Thymus (tissue), 11 donors: ENCODE data around the gene GTF2E1. TPM values are rescaled to one million over a fixed set of nuclear protein-coding genes. Genes with fewer than 3 reads are reported as not detected.

ENCODE experiments used
- DNase-seq, 9 donors: peaks; one replicate each; pipeline ENCODE4 v3.0.0-alpha.2; 2013; ENCODE audit warnings: low spot score in 9 of 9, low read depth in 6 of 9, missing footprints in 1 of 9
- H3K27ac ChIP-seq, 2 donors: one replicate each; pipeline ENCODE4 v1.5.1; 2013; ENCODE audit warnings: control low read depth in 1 of 2, low read depth in 1 of 2, low read length in 1 of 2, mild to moderate bottlenecking in 1 of 2, moderate library complexity in 1 of 2
- H3K27me3 ChIP-seq, 2 donors: one replicate each; pipeline ENCODE4 v1.5.1; 2013; ENCODE audit warnings: low read length in 1 of 2; ENCODE audit not compliant: control insufficient read depth in 2 of 2, insufficient read depth in 1 of 2
- H3K36me3 ChIP-seq, 2 donors: one replicate each; pipeline ENCODE4 v1.5.1; 2013; ENCODE audit warnings: low read length in 1 of 2, mild to moderate bottlenecking in 1 of 2, moderate library complexity in 1 of 2; ENCODE audit not compliant: control insufficient read depth in 2 of 2, insufficient read depth in 2 of 2
- H3K4me1 ChIP-seq, 2 donors: one replicate each; pipeline ENCODE4 v1.5.1; 2013; ENCODE audit warnings: low read length in 2 of 2; ENCODE audit not compliant: control insufficient read depth in 2 of 2, insufficient read depth in 2 of 2
- H3K4me3 ChIP-seq, 2 donors: one replicate each; pipeline ENCODE4 v1.5.1; 2013; ENCODE audit warnings: low read length in 2 of 2, control low read depth in 1 of 2, mild to moderate bottlenecking in 1 of 2
- H3K9me3 ChIP-seq, 2 donors: one replicate each; pipeline ENCODE4 v1.5.1; 2013; ENCODE audit warnings: low read length in 1 of 2, mild to moderate bottlenecking in 1 of 2; ENCODE audit not compliant: control insufficient read depth in 2 of 2, insufficient read depth in 1 of 2
- WGBS: extraction: QIAGEN DNeasy Blood & Tissue Kit; methylation state at CpG from one replicate; pipeline ENCODE4 v1.1.7; 2013; 5-methylcytosine and 5-hydroxymethylcytosine counted together
- polyA plus RNA-seq: library from polyadenylated mRNA; stranded (reverse); fragments of 200-250 nt; gene quantifications from one replicate; pipeline ENCODE4 v1.2.3, GENCODE V29; 2013
- total RNA-seq: library from RNA; stranded (reverse); fragments of 120-200 nt; gene quantifications from one replicate; pipeline ENCODE4 v1.2.4, GENCODE V29; 2013
- donor health status: healthy.

The GTF2E1 gene
- total and polyA plus RNA-seq, 2 donors: 11.1 to 15.5 TPM

DNA sequence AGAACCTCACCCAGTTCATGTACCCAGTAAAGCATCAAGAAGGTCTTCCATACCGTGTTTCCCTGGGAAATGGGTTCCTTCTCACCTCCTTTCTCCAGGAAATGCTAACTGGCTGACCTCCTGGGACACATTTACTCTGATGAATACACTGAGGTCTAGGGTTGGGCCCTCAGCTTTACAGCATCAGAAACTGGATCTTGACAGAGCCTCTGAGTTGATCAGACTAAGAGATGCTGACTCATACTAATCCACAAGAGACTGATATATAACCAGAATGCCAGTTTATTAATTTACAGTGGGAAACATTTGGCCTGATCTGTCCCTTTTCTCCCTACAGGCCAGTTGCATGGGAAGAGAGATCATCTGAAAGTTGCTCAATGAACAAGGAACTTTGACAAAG lies 55.8 kb downstream of the GTF2E1 start:
- no peak for DNase-seq
- Histone ChIP-seq H3K27me3 (peaks cover 0 to 2% of the 10 kb centered on the region in 2 donors), H3K9me3 (no peaks in the 10 kb centered on the region), H3K27ac (no peak overlapping the region), H3K36me3 (no peaks in the 10 kb centered on the region), H3K4me1 (no peaks in the 10 kb centered on the region), H3K4me3 (no peak overlapping the region)
- WGBS: 78% methylated on average over 1 of the region's 1 CpG

DNA sequence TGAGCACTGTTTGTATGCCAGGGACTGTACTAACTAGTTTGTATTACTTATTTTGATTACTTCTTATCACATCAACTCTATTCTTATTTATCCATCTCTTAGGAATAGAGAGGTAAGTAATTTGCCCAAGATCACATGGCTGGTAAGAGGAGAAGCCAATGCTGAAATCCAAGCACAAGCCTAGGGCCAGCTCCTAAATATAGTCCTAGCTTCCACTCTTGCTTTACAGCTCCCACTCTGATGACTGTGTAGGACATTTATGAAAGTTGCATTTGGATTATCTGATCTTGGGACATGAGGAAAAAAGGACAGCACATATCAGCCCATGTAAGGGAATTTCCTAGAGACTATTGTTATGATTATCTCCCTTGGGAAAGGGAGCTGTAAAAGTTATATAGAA lies 58.1 kb downstream of the GTF2E1 start:
- no peak overlapping the region for H3K27ac ChIP-seq
- no peak for DNase-seq
- H3K4me1 ChIP-seq: no peaks in the 10 kb centered on the region
- no peak overlapping the region for H3K4me3 ChIP-seq
- H3K36me3 ChIP-seq: no peaks in the 10 kb centered on the region
- H3K9me3 ChIP-seq: no peaks in the 10 kb centered on the region
- H3K27me3 ChIP-seq: peaks cover 0 to 2% of the 10 kb centered on the region in 2 donors

DNA sequence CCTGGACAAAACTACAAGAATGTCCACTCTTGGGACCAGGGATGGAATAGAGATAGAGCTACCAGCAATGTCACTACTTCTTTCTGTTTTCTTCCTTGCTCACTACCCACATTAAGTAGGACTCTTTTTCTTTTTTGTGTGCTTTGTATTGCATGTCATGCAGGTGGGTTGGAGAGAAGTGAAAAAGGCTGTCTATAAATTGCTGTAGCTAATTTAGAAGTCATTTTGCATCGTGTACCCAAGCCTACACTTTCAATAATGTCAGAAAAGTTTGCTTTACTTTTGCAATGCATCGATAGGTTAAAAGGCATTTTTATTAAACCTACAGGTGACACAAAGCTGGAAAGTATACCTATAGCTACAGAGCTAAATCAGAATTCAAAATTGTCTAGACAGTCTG lies 58.9 kb downstream of the GTF2E1 start:
- Histone ChIP-seq H3K27ac (no peak overlapping the region), H3K9me3 (no peaks in the 10 kb centered on the region), H3K27me3 (peaks cover 0 to 2% of the 10 kb centered on the region in 2 donors), H3K4me1 (no peaks in the 10 kb centered on the region), H3K36me3 (no peaks in the 10 kb centered on the region), H3K4me3 (no peak overlapping the region)
- WGBS: 88% methylated on average over 2 of the region's 2 CpGs
- DNase-seq: no peak

DNA sequence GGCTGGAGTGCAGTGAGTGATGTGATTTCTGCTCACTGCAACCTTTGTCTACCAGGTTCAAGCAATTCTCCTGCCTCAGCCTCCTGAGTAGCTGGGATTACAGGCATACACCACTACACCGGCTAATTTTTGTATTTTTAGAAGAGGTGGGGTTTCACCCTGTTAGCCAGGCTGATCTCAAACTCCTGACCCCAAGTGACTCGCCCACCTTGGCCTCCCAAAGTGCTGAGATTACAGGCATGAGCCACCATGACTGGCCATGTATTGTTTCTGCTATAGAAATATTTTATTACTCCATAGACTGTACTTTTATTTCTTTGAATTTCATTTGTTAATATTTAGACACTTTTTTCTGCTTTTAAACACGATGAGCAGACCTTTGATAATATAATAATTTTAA lies 60.4 kb downstream of the GTF2E1 start:
- DNase-seq: no peak
- Histone ChIP-seq H3K36me3 (no peaks in the 10 kb centered on the region), H3K9me3 (no peaks in the 10 kb centered on the region), H3K4me1 (no peaks in the 10 kb centered on the region), H3K27ac (no peak overlapping the region), H3K4me3 (no peak overlapping the region), H3K27me3 (no peaks in the 10 kb centered on the region)
- WGBS: 83% methylated on average over 3 of the region's 3 CpGs

DNA sequence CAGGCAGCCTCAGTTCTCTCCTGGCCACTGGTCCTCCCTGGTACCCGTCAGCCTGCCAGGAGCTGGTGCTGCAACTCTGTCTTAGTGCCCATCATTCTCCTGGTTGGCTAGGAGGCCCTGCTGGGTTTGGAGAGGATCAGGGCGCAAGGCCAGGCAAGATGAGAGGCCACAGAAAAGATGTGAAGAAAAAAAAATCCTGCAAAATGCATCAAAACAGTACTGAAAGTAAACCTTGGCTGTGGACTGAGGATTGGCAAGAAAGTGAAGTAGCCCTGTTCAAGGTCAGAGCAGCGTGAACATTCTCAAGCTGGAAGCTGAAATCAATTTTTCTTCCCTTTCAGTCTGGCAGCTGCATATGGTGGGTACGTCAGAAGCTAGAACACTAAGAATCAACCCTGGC lies 74.2 kb downstream of the GTF2E1 start:
- Histone ChIP-seq H3K36me3 (no peaks in the 10 kb centered on the region), H3K27me3 (no peaks in the 10 kb centered on the region), H3K4me3 (no peak overlapping the region), H3K4me1 (no peaks in the 10 kb centered on the region), H3K27ac (no peak overlapping the region), H3K9me3 (no peaks in the 10 kb centered on the region)
- no peak for DNase-seq
- 94% methylated on average over 4 of the region's 4 CpGs for WGBS

DNA sequence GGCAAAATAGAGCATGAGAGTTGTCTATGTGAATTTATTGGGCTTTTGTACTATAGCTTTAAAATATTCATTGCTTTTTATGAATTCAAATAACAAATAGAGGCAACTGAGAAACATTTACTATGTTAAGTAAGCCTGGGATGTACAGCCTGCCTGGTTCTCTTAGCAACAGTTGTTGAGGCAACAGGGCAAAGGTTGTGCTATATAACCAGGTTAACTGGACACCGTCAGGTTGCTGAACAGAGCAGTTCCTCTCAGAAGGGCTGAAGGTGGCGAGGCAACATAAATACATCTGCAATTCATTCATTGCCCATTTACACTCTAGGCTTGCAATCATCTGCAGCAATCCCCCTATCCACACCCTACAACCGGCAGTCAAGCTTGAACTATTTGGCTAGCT lies 78.2 kb downstream of the GTF2E1 start:
- DNase-seq: no peak
- 61% methylated on average over 3 of the region's 3 CpGs for WGBS
- no peaks in the 10 kb centered on the region for H3K27me3 ChIP-seq
- H3K36me3 ChIP-seq: no peaks in the 10 kb centered on the region
- no peak overlapping the region for H3K27ac ChIP-seq
- H3K4me1 ChIP-seq: no peaks in the 10 kb centered on the region
- H3K4me3 ChIP-seq: no peak overlapping the region
- H3K9me3 ChIP-seq: no peaks in the 10 kb centered on the region

DNA sequence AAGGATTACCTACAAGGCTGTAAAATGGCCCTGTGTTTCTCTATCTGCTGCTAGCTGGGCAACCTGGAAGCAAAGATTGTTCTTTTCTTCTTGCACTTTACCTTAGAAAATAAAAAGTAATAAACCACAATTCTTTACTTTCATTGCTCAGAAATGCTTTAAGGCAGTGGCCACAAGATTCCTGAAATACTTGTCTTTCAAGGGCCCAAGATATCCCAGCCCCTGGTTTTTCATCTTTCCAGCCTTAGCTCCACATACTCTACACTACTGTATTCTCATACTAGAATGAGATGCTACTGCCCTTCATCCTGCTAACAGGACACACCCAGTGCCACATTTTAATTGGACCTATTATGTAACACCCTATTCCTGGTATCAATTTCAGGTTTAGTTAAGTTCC lies 78.9 kb downstream of the GTF2E1 start:
- no peaks in the 10 kb centered on the region for H3K27me3 ChIP-seq
- no peaks in the 10 kb centered on the region for H3K36me3 ChIP-seq
- no peaks in the 10 kb centered on the region for H3K9me3 ChIP-seq
- H3K4me3 ChIP-seq: no peak overlapping the region
- H3K27ac ChIP-seq: no peak overlapping the region
- DNase-seq: no peak
- H3K4me1 ChIP-seq: no peaks in the 10 kb centered on the region

DNA sequence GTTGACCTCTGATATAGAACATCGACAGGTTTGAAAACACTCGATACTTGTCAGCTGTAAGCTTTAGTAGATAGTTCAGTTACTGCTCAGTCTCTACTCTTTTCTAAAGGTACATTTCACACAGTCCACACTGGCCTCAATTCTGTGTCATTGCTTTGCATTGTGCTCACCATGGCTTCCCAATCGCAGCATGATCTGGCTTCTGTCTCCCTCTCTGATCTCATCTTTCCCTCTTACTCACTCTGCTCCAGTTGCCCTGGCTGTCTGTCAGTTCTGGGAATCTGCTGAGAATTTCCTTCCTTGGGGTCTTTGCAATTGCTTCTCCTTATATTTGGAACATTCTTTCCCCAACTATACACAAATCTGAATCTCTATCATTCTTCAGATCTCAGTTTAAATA lies 80.6 kb downstream of the GTF2E1 start:
- Histone ChIP-seq H3K9me3 (no peaks in the 10 kb centered on the region), H3K4me3 (no peak overlapping the region), H3K36me3 (no peaks in the 10 kb centered on the region), H3K4me1 (no peaks in the 10 kb centered on the region), H3K27ac (no peak overlapping the region), H3K27me3 (no peaks in the 10 kb centered on the region)
- DNase-seq: no peak
- 98% methylated on average over 3 of the region's 3 CpGs for WGBS

DNA sequence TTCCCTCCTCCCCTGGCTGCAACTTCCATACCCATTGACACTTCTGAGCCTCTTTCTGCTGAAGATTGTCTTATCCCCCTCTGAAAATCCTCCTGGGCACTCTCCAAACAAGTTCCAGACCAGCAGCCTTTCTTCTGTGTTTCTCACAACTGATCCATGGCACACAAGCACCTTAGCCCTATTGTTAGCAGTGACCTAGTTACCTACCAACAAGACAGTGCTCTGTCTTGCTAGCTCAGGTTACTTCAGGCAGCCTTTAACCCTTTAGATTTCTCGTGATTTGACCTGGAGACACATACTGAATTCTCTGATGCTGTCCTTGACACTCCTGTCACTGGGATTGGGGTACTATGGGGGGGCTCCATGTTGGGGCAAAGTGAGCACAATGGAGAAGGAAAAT lies 82.1 kb downstream of the GTF2E1 start:
- Histone ChIP-seq H3K27ac (no peak overlapping the region), H3K4me1 (no peaks in the 10 kb centered on the region), H3K36me3 (no peaks in the 10 kb centered on the region), H3K27me3 (no peaks in the 10 kb centered on the region), H3K9me3 (no peaks in the 10 kb centered on the region), H3K4me3 (no peak overlapping the region)
- DNase-seq: no peak
- 44% methylated on average over 1 of the region's 1 CpG for WGBS

DNA sequence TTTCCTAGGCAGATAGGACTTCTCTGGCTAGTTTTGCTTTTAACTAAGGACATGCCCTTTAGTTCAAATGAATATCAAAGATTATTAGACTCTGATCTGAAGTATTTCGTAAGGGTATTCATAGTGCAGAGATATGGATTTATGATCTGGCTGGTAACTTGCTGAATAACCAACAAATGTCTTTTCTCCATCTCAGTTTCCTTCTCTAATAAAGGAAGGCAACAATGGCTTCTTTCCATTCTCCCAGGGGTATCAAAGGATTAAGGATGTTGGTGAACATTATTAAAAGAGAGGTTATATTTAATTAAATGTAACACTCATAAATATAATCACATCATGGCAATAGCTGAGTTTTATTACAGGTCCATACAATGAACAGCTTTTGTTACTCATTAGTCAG lies 86.3 kb downstream of the GTF2E1 start:
- Histone ChIP-seq H3K27ac (no peak overlapping the region), H3K4me1 (no peaks in the 10 kb centered on the region), H3K36me3 (no peaks in the 10 kb centered on the region), H3K27me3 (no peaks in the 10 kb centered on the region), H3K4me3 (no peak overlapping the region), H3K9me3 (no peaks in the 10 kb centered on the region)
- DNase-seq: no peak
- 91% methylated on average over 1 of the region's 1 CpG for WGBS
